HL-60/S4 (cell line): ENCODE measurements around the gene KLHDC9.

Experiments used
- in situ Hi-C: fragments of 300-500 bp; cut with MboI; formaldehyde crosslinking; loops from 2 replicates; pipeline ENCODE4 v1.14.3; 2022; ENCODE audit warnings: low sequenced_read_pairs

KLHDC9 gene

GRCh38 chr1:161130266-161130665, 32.1 kb downstream of the KLHDC9 start:
- in situ Hi-C loops = no loop called here

DNA sequence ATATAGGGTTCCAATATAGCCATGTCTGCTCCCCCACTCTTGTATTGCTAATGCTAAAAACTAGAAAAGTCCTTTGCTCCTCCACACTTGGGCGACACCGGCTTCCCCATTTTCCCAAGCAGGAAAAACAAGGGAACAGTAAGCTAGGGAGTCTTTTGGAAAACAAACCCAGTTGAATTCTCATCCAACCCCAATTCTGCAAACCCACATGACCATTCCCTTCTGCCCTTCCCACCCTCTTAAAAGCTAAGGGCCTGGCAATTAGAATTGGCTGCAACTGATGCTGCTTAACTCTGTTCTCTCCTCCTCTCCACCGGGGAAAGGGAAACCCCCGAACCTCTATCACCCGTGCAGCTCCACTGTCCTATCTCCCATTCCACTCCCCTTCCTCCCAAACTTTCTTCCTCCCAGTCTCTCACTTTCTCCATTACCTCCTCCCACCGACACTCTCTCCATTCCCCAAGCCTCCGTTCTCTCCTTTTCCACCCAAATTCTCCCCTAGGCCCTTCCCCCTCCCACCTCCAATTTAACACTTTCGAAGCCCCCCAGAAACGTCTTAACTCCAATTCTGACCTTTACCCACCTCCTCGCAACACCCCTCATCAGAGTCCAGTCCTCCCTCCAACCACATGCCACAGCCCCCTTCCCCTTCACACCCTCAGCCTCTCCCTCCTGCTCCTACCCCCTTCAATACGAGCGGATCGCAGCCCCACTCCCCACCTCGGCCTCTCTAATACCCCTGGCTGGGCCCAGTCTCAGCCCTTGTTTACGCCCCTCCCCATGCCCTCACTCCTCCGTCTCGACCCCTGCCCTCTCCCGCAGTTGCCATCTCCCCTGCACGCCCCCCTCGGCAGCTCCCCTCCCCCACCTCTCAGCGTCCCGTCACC, 33.6 kb downstream of the KLHDC9 start:
- in situ Hi-C loops = no loop called here

- in situ Hi-C loops = no loop called here
Observed at GRCh38 chr1:161132410-161133219, 34.5 kb downstream of the KLHDC9 start, which contains the start of gene DEDD. DEDD (minus strand) TSS chr1:161132667; CDS start chr1:161124462, 8,205 bp downstream.

- in situ Hi-C loops = no loop called here
Observed at GRCh38 chr1:161133220-161133740, 35.1 kb downstream of the KLHDC9 start.

DNA sequence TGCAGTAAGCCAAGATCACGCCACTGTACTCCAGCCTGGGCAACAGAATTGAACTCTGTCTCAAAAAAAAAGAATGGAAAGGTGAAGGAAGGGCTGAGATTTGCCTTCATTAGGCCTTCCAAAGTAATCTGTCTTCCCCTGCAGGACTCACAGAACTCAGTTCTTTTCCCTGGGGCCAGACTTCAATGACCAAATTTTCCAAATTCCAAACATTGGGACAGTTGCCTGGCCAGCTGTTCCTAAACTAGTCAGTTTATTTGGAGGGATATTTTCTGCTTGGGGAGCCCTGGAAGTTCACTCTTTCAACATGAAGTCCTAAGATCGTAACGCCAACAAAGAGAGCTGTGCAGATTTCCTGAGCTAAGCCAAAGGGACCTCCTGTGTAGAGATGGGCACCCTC, 39.7 kb downstream of the KLHDC9 start:
- in situ Hi-C loops = no loop called here

- in situ Hi-C loops = no loop called here
Observed at GRCh38 chr1:161138431-161138830, 40.3 kb downstream of the KLHDC9 start.

GRCh38 chr1:161139766-161140165, 41.6 kb downstream of the KLHDC9 start:
- in situ Hi-C loops = loop anchor here (10.0 kb wide), 1 partner anchor 145 kb away; no protein-coding TSS in a partner anchor

- in situ Hi-C loops = loop anchor here (10.0 kb wide), 1 partner anchor 146 kb away; no protein-coding TSS in a partner anchor
Observed at GRCh38 chr1:161140755-161141400, 42.7 kb downstream of the KLHDC9 start.

- in situ Hi-C loops = loop anchor here (10.0 kb wide), 1 partner anchor 151 kb away; no protein-coding TSS in a partner anchor
Observed at GRCh38 chr1:161145832-161146231, 47.7 kb downstream of the KLHDC9 start.
